Stimulated activated CD4-positive, alpha-beta T cell treated with anti-CD3 and anti-CD28 coated beads, Interleukin-4, amount 100 ng/mL, for 4 hours (primary cell): Measurements from ENCODE around the gene CCDC184.
"Not testable (repeated sequence)": the region's sequence is repeated elsewhere in the genome, so short reads cannot be mapped to it uniquely, and the experiment has no call there.

Source experiments
- DNase-seq, 2 experiments: peaks; one replicate each; pipeline ENCODE4 v3.0.0-alpha.2; 2020

The CCDC184 gene

GRCh38 chr12:48216785-48217184 lies 33.3 kb downstream of the CCDC184 start:
- DNase-seq: no peak

DNA sequence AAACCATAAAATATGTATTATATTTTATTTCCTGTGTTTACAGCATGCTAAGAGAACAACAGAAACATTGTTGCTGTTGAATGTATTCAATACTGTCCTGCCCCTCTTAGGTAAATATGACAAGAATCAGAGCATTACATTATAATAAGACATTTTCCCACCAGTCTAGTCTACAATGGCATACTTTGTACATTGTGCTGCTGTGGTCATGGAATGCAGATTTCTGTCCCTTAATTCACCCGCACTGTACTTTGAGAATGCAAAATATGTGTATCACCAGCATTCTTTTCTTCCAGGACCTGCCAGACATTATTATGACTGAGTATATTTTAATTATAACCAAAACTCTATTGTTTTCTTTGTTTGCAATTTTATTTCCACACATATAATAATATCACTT lies 36.2 kb downstream of the CCDC184 start:
- DNase-seq: no peak

- DNase-seq: no peak
Observed at GRCh38 chr12:48220701-48221100, 37.3 kb downstream of the CCDC184 start.

GRCh38 chr12:48221645-48222044 lies 38.2 kb downstream of the CCDC184 start:
- DNase-seq: no peak

GRCh38 chr12:48224533-48224932 lies 41.1 kb downstream of the CCDC184 start:
- not testable (repeated sequence) for DNase-seq

DNA sequence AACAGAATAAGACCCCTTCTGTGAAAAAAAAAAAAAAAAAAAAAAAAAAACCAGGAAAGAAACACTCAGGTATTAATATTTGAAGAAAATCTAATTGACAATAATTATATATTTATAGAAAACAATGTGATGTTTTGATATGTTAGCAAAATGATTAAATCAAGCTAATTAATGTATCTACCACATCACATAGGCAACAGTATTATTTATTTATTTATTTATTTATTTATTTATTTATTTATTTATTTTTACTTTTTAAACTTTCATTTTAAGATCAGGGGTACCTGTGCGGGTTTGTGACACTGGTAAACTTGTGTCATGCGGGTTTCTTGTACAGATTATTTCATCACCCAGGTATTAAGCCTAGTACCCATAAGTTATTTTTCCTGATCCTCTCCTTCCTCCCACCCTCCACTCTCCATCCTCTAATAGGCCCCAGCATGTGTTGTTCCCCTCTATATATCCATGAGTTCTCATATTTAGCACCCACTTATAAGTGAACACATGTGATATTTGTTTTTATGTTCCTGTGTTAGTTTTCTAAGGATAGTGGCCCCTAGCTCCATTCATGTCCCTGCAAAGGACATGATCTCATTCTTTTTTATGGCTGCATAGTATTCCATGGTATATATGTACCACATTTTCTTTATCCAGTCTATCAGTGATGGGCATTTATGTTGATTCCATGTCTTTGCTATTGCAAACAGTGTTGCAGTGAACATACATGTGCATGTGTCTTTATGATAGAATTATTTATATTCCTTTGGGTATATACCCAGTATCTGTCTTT lies 47.9 kb downstream of the CCDC184 start:
- not testable (repeated sequence) for DNase-seq
